PC-3 (cell line): ENCODE data around the gene APC.

ENCODE experiments used
- CTCF ChIP-seq: fragments of 300-600 bp; sonication (generic); conservative IDR thresholded peaks from 2 replicates; pipeline ENCODE4 v1.5.1; 2017; ENCODE audit warnings: antibody characterized with exemption, low read depth, mild to moderate bottlenecking, low read length
- EZH2phosphoT487 ChIP-seq: fragments of 300-600 bp; sonication (generic); IDR thresholded peaks from 2 replicates; pipeline ENCODE4 v1.6.1; 2018; ENCODE audit warnings: mild to moderate bottlenecking, antibody characterized with exemption, low read length, borderline replicate concordance

- TF ChIP-seq CTCF (no peak), EZH2phosphoT487 (no peak)
Observed at GRCh38 chr5:112878101-112878500, 140.4 kb downstream of the APC start.
